GM13976 (cell line): ENCODE results near the gene DUSP15.

ENCODE experiments used
- DNase-seq: peaks from one replicate; pipeline ENCODE4 v3.0.0; 2012; ENCODE audit warnings: low spot score
- in situ Hi-C: fragments of 300-500 bp; cut with MboI; formaldehyde crosslinking; loops from one replicate; pipeline ENCODE4 v1.12.0; 2022; ENCODE audit warnings: low sequenced_read_pairs, mixed read lengths, inconsistent platforms; ENCODE audit not compliant: unreplicated experiment
- TF ChIP-seq, protein P1 (sequence below): IDR thresholded peaks from 2 replicates; pipeline ENCODE4 v1.5.1; 2012; ENCODE audit warnings: borderline replicate concordance, mild to moderate bottlenecking; ENCODE audit not compliant: insufficient read depth; ENCODE audit errors: extremely low read depth, missing control alignments, control extremely low read depth

DUSP15 gene

GRCh38 chr20:31914170-31914569 is 43.8 kb upstream of the DUSP15 start:
- DNase-seq, result no peak
- TF ChIP-seq, protein P1, sequence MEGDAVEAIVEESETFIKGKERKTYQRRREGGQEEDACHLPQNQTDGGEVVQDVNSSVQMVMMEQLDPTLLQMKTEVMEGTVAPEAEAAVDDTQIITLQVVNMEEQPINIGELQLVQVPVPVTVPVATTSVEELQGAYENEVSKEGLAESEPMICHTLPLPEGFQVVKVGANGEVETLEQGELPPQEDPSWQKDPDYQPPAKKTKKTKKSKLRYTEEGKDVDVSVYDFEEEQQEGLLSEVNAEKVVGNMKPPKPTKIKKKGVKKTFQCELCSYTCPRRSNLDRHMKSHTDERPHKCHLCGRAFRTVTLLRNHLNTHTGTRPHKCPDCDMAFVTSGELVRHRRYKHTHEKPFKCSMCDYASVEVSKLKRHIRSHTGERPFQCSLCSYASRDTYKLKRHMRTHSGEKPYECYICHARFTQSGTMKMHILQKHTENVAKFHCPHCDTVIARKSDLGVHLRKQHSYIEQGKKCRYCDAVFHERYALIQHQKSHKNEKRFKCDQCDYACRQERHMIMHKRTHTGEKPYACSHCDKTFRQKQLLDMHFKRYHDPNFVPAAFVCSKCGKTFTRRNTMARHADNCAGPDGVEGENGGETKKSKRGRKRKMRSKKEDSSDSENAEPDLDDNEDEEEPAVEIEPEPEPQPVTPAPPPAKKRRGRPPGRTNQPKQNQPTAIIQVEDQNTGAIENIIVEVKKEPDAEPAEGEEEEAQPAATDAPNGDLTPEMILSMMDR, result no peak
- in situ Hi-C loops, result no loop called here

DNA sequence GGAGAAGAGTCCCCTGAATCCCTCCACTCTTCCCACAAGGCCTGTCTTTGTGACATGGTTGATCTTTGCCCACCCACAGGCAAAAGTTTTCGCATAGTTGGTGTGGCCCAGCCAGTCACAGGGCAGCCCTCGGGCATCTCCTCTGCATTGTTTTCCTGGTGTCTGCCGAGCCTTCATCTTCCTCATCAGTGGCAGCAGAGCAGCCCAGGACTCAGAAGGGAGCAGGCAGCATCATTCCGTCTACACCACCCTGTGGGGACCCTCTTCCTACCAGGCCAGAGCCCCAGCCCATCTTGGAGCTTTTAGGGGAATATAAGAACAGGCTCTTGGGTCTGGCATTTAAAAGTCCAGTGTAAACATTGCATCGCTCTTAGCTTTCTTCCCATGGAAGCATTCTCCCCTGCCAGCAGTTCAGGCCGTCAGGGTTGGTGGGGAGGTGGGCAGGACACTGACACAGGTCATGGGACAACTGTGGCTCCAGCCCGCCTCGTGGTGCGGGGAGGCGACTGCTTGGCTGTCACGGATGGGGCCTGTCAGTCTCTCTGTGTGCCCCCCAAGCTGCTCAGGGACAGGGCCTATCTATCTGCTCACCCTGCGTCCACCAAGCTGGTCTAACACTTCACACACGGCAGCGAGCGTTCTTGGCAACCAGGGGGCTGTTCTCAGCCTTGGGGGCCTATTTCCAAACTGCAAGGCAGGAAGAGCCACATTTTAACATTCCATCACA is 43.3 kb upstream of the DUSP15 start:
- in situ Hi-C loops, result no loop called here
- DNase-seq, result no peak
- TF ChIP-seq, protein P1, result no peak

GRCh38 chr20:31910071-31910803 is 39.9 kb upstream of the DUSP15 start:
- DNase-seq, result no peak
- TF ChIP-seq, protein P1, result no peak
- in situ Hi-C loops, result no loop called here

DNA sequence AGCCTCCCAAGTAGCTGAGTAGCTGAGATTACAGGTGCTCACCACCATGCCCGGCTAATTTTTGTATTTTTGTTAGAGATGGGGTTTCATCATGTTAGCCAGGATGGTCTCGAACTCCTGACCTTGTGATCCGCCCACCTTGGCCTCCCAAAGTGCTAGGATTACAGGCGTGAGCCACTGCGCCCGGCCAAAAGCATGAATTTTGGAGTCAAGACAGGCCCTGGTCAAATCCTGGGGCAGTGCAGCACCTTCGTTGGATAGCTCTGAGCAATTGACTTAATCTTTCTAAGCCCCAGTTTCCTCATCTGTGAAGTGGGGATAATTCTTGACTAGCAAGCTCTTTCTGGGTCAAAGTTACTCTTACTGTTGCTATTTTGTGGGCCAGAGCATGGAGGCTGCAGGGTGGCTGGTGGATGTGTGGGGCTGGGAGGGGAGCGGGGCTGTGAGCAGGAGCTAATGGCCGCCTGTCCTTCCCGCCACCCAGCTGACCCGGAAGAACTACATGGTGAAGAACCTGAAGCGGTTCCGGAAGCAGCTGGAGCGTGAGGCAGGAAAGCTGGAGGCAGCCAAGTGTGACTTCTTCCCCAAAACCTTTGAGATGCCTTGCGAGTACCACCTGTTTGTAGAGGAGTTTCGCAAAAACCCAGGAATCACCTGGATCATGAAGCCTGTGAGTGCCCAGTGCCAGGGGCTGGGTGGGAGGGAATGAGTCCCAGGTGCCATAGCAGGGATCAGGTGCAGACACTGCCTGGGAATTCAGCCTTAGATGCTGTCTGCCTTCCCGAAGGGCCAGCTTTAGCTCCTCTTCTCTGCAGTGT is 39.1 kb upstream of the DUSP15 start:
- TF ChIP-seq, protein P1, result no peak
- no peak for DNase-seq
- in situ Hi-C loops, result no loop called here

GRCh38 chr20:31908424-31908823 is 38.1 kb upstream of the DUSP15 start:
- DNase-seq, result no peak
- TF ChIP-seq, protein P1, result no peak
- in situ Hi-C loops, result no loop called here

GRCh38 chr20:31908016-31908415 is 37.7 kb upstream of the DUSP15 start:
- TF ChIP-seq, protein P1, result no peak
- DNase-seq, result no peak
- in situ Hi-C loops, result no loop called here
